ENCODE results near the gene ABI1.
A peak's percentile ranks its signal among the peaks of the same experiment; 100 is the strongest.

ABI1 gene

DNA sequence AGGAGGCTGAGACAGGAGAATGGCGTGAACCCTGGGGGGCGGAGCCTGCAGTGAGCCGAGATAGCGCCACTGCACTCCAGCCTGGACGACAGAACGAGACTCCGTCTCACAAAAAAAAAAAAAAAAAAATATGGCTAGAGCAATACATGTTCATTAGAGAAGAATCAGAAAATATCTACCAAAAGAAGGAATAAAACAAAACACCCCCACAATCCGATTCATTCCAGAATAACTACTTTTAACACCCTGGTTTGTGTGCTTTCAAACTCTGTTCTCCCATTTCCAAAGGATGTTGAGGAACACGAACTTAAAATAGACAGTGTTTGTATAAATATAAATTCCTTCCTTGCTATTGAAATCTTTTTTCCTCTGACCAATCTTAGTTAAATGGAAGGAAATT, 156.8 kb downstream of the ABI1 start:
- no peak for DNase-seq

DNA sequence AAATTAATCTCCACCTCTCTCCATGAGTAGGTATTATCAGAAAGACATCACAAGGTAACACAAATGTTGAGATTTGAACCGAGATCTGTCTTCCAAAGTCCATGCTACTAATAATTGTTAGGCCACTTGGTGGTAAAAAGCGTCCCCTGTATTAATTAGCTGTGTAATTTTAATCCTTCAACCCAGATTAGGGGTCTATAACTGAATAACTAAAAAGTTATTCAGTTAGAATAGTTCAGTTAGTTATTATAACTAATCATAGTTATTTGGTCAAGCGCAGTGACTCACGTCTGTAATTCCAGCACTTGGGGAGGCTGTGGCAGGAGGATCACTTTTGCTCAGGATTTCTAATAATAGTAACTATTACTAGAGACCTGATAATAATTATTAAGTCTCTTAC, 157.7 kb downstream of the ABI1 start:
- no peak for DNase-seq

DNA sequence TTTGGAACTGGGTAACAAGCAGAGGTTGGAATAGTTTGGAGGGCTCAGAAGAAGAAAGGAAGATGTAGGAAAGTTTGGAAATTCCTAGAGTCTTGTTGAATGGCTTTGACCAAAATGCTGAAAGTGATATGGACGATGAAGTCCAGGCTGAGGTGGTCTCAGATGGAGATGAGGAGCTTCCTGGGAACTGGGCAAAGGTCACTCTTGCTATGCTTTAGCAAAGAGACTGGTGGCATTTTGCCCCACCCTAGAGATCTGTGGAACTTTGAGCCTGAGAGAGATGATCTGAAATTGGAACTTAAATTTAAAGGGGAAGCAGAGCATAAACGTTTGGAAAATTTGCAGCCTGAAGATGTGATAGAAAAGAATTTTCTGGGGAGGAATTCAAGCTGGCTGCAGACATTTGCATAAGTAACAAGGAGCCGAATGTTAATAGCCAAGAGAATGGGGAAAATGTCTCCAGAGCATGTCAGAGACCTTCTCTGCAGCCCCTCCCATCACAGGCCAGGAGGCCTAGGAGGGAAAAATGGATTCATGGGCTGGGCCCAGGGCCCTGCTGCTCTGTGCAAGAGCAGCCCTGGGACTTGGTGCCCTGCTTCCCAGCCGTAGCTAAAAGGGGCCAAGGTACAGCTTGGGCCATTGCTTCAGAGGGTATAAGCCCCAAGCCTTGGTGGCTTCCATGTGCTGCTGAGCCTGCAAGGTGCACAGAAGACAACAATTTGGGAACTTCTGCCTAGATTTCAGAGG, 159.7 kb downstream of the ABI1 start:
- no peak for DNase-seq

DNA sequence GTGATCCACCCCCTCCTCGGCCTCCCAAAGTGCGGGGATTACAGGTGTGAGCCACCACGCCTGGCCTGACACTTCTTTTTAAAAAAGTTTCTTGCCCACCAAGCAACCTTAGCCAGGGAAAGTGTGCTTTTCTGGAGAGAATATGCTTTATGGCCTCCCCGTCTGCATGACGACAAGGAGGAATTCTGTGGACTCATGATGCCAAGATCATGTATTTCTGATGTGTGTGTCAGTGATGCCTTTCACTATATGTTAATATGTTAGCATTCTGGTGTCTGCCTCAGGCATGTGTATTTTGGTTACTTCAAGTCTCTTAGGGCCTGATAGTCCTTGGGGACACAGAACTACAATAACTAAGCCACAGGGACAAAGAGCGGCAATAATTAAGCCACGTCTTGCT, 161.1 kb downstream of the ABI1 start:
- DNase-seq = no peak

DNA sequence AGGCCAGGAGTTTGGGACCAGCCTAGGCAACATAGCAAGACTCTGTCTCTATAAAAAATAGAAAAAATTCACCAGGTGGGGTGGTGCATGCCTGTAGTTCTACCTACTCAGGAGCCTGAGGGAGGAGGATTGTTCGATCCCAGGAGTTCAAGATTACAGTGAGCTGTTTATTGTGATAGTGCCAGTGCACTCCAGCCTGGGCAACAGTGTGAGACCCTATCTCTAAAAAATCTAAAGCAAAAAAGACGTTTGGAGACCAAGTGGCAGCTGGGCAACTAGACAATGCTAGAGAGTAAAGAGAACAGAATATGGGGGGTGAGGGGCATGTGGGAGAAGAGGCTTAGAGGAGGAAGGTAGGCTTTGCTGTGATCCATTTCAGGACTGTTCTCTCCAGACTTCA, 161.8 kb downstream of the ABI1 start:
- DNase-seq = no peak

DNA sequence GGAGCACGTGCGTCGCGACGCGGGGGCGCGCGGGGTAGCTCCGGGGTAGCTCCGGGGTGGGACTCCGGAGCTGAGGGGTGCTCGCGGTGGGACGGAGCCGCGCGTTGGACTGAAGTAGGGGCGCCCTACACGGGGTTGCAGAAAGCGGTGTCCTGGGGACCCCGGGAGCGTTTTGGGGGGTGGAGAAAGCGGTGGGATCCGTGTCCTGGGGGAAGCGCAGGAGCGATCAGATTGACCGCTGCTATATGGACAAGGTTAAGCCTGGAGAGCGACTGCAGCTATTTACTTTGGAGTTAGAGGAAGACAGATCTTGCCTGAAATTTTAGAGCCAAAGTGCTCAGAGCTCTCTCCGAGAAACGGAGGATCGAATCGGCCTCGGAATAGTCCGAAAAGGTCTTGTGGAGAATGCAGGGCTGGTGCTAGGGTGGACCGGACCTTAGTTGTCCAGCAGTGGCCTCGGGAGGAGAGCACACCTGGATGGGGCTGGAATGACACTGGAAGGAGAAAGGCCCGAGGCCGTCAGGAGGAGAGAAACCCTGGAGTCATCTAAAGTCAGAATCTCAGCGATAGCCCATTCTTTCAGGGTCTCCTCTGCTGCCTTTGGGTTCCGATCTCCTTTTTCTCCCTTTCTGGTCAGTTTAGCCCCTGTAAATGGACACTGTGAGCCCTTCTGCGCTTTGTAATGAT, 162.7 kb downstream of the ABI1 start:
- DNase-seq = no peak

DNA sequence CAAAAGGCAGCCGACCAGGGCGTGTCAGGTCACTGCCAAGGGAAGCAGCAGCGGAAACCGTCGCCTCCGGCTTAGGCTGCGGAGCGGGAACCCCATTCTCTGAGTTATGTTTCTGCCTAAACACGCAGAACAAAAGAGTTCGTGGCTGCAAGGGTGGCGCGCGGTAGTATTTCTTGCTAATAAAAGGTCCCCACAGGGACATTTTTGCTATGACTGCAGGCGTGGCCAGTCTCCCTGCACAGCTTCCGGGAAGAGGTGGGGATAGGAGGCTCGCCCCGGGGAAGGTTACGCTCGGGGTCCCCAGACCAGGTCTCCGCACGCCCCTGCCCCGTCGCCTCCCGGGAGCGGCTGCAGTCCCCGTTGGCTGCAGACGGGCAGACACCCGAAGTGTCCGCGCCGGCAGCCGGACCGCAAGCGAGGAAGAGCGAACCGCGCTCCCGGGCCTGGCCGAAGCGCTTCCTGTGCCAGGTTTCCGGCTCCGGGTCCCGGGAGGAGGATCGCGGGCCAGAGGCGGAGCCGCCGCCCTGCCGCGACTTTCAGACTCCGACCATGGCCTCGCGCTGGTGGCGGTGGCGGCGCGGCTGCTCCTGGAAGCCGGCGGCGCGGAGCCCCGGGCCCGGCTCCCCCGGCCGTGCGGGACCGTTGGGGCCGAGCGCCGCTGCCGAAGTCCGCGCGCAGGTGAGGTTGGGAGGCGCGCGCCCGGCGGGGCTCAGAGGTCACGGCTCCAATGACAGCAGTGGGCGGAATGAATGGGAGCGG, 163.4 kb downstream of the ABI1 start, which contains the start of gene PDSS1:
Gene PDSS1 (plus strand): TSS at position 539 of the 759 bp plus-strand sequence. CDS start 11 bp downstream, at position 550.
- DNase-seq = peak; percentile 57

DNA sequence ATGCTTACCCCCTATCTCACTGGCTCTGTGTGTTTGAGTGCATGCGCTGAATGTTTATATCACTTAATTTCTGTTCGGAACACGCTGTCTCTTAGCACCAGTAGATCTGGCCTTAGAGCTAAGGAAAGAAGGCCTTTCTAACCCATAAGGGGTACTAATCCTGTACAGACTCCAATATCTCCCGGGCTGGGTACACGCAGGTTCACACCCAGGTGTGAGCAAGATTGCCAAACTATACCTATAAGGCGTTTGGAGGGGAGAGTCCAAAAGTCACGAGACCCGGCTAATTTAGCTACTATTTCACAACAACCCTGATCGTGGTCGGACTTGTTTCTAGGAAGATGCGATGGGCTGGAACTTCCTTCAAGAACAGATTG, 164.0 kb downstream of the ABI1 start:
- peak; percentile 3 for DNase-seq
